MCF 10A (cell line): Measurements from ENCODE around the gene UNC119. TPM values are rescaled to one million over a fixed set of nuclear protein-coding genes. Genes with fewer than 3 reads are reported as not detected.

Experiments used
- BruUV-seq: library from RNA; stranded (reverse); fragments of 400-500 nt; replicated peaks from 2 replicates; lab custom pipeline; 2021; lab: Mats Ljungman, UMichigan
- CTCF ChIA-PET: fragments of 300-600 bp; sonication (Branson Sonifier 250); formaldehyde crosslinking; extraction: SDS; loops from one replicate; lab custom pipeline; 2021; ENCODE audit warnings: antibody characterized with exemption, inconsistent platforms; lab: Yijun Ruan, JAX
- POLR2A ChIA-PET: fragments of 300-600, 350-650 bp; sonication (Branson Sonifier 250); formaldehyde crosslinking; extraction: SDS; loops from one replicate; lab custom pipeline; 2020; ENCODE audit warnings: antibody characterized with exemption, inconsistent platforms; lab: Yijun Ruan, JAX
- DNase-seq: peaks from one replicate; pipeline ENCODE4 v3.0.0-alpha.2; 2018; ENCODE audit not compliant: unreplicated experiment
- H3K27ac Mint-ChIP-seq: one replicate; pipeline ENCODE4 v1.8.0; 2022; ENCODE audit warnings: mild to moderate bottlenecking, low read depth, mixed read lengths; ENCODE audit not compliant: unreplicated experiment
- H3K27me3 Mint-ChIP-seq: one replicate; pipeline ENCODE4 v1.8.0; 2022; ENCODE audit warnings: mixed read lengths; ENCODE audit not compliant: insufficient read depth, unreplicated experiment
- H3K36me3 Mint-ChIP-seq: one replicate; pipeline ENCODE4 v1.8.0; 2022; ENCODE audit warnings: mild to moderate bottlenecking, moderate library complexity, mixed read lengths; ENCODE audit not compliant: insufficient read depth, unreplicated experiment
- H3K4me1 Mint-ChIP-seq: one replicate; pipeline ENCODE4 v1.8.0; 2022; ENCODE audit warnings: mixed read lengths; ENCODE audit not compliant: insufficient read depth, unreplicated experiment
- H3K4me3 Mint-ChIP-seq: one replicate; pipeline ENCODE4 v1.8.0; 2022; ENCODE audit warnings: mild to moderate bottlenecking, moderate library complexity, mixed read lengths; ENCODE audit not compliant: unreplicated experiment
- H3K9me3 Mint-ChIP-seq: one replicate; pipeline ENCODE4 v1.8.0; 2022; ENCODE audit warnings: mixed read lengths; ENCODE audit not compliant: unreplicated experiment
- CTCF ChIP-seq: fragments of 200-600 bp; IDR thresholded peaks from one replicate; pipeline ENCODE4 v1.8.0; 2022; ENCODE audit warnings: antibody characterized with exemption, mild to moderate bottlenecking; ENCODE audit not compliant: unreplicated experiment
- intact Hi-C: fragments of 100-400 bp; cut with micrococcal nuclease; formaldehyde crosslinking; loops from 2 replicates; pipeline ENCODE4 v1.14.1; 2022
- total RNA-seq: library from RNA; stranded (reverse); gene quantifications from 2 replicates; pipeline ENCODE4 v1.2.3, GENCODE V29; 2022

The UNC119 gene
- total RNA-seq, 1 experiment from 2014 or later: 12.5 TPM

GRCh38 chr17:28519236-28519635 lies 33.2 kb downstream of the UNC119 start:
- H3K4me3 Mint-ChIP-seq: no peak overlapping the region
- intact Hi-C loops: no loop called here
- no peaks in the 10 kb centered on the region for H3K9me3 Mint-ChIP-seq

GRCh38 chr17:28518578-28518977 lies 33.8 kb downstream of the UNC119 start:
- DNase-seq: no peak
- ChIA-PET CTCF (no interaction called here), POLR2A (interaction anchor here (0.6 kb wide), 1 partner anchor 138 kb away, joined by 4 read pairs; no protein-coding TSS in a partner anchor)
- Mint-ChIP-seq H3K4me3 (no peak overlapping the region), H3K4me1 (no peaks in the 10 kb centered on the region), H3K27me3 (peaks cover 5% of the 10 kb centered on the region), H3K36me3 (peaks cover 4% of the 10 kb centered on the region), H3K9me3 (no peaks in the 10 kb centered on the region), H3K27ac (no peak overlapping the region)
- TF ChIP-seq CTCF: no peak
- intact Hi-C loops: no loop called here
- no TSS peak for BruUV-seq

More at GRCh38 chr17:28519236-28519635, 33.2 kb downstream of the UNC119 start:
- ChIA-PET CTCF (interaction anchor here (0.8 kb wide), 1 partner anchor 24 kb away, joined by 3 read pairs; no protein-coding TSS in a partner anchor), POLR2A (interaction anchor here (1.2 kb wide), 1 partner anchor 12 kb away, joined by 4 read pairs; no protein-coding TSS in a partner anchor)
- Mint-ChIP-seq H3K27me3 (no peaks in the 10 kb centered on the region), H3K36me3 (peaks cover 4% of the 10 kb centered on the region), H3K27ac (no peak overlapping the region), H3K4me1 (no peaks in the 10 kb centered on the region)
- BruUV-seq: no TSS peak
- no peak for TF ChIP-seq CTCF
- DNase-seq: no peak

- POLR2A ChIA-PET: interaction anchor here (0.6 kb wide), 1 partner anchor 138 kb away, joined by 4 read pairs; no protein-coding TSS in a partner anchor
- Mint-ChIP-seq H3K27me3 (peaks cover 10% of the 10 kb centered on the region), H3K27ac (no peak overlapping the region), H3K4me1 (no peaks in the 10 kb centered on the region), H3K9me3 (no peaks in the 10 kb centered on the region), H3K4me3 (no peak overlapping the region), H3K36me3 (peaks cover 4% of the 10 kb centered on the region)
- intact Hi-C loops: no loop called here
- CTCF ChIA-PET: no interaction called here
- BruUV-seq: no TSS peak
- no peak for DNase-seq
- TF ChIP-seq CTCF: no peak
Measured at GRCh38 chr17:28518132-28518531, 34.3 kb downstream of the UNC119 start.

- CTCF ChIA-PET: no interaction called here
- no peak overlapping the region for H3K27ac Mint-ChIP-seq
- DNase-seq: no peak
- no TSS peak for BruUV-seq
- no peaks in the 10 kb centered on the region for H3K4me1 Mint-ChIP-seq
- peaks cover 22% of the 10 kb centered on the region for H3K27me3 Mint-ChIP-seq
- intact Hi-C loops: no loop called here
- peaks cover 4% of the 10 kb centered on the region for H3K36me3 Mint-ChIP-seq
- H3K4me3 Mint-ChIP-seq: no peak overlapping the region
- no peaks in the 10 kb centered on the region for H3K9me3 Mint-ChIP-seq
- no peak for TF ChIP-seq CTCF
- POLR2A ChIA-PET: no interaction called here
Measured at GRCh38 chr17:28515518-28515917, 36.9 kb downstream of the UNC119 start.
